HepG2 (cell line): ENCODE results near the gene MXD1. TPM values are rescaled to one million over a fixed set of nuclear protein-coding genes. Genes with fewer than 3 reads are reported as not detected.

Experiments used
- ATAC-seq: fragments of 200-7000 bp; cut with Tn5 transposase; 3 replicates; pipeline ENCODE4 v1.9.1; 2020; ENCODE audit warnings: mild to moderate bottlenecking, moderate library complexity
- BruUV-seq: library from RNA; stranded (reverse); fragments of 400-500 nt; replicated peaks from 2 replicates; lab custom pipeline; 2021; lab: Mats Ljungman, UMichigan
- CTCF ChIA-PET: fragments of 300-600 bp; formaldehyde crosslinking; extraction: SDS; loops from one replicate; lab custom pipeline; 2021; ENCODE audit warnings: low total read pairs, inconsistent platforms, low intra/inter-chr PET ratio; lab: Yijun Ruan, JAX
- POLR2A ChIA-PET: fragments of 350-600 bp; sonication (Branson Sonifier 250); formaldehyde crosslinking; loops from one replicate; lab custom pipeline; 2020; ENCODE audit warnings: antibody characterized with exemption, inconsistent platforms; lab: Yijun Ruan, JAX
- DNase-seq: peaks from one replicate; pipeline ENCODE4 v3.0.0-alpha.2; 2015; ENCODE audit warnings: low spot score
- FAIRE-seq: peaks from 3 replicates; lab custom pipeline; 2011; peaks lifted over from hg19 to GRCh38; lab: Jason Lieb, UNC
- H2AFZ ChIP-seq: one replicate; pipeline ENCODE4 v1.6.1; 2011; ENCODE audit warnings: low read length, inconsistent platforms
- H3K27ac ChIP-seq: fragments of 300-600 bp; 3 replicates; pipeline ENCODE4 v1.8.0; 2011; ENCODE audit warnings: mixed run types, mild to moderate bottlenecking, mixed read lengths, low read length, inconsistent platforms; ENCODE audit not compliant: insufficient read depth; ENCODE audit errors: extremely low read length
- H3K27me3 ChIP-seq, 2 experiments: fragments of 200-600 bp in 1 of 2; 2 replicates in 1 of 2; 3 replicates in 1 of 2; pipeline versions ENCODE4 v1.6.0 to v1.8.0; 2011; ENCODE audit warnings: low read length in 2 of 2, mild to moderate bottlenecking in 2 of 2, moderate library complexity in 2 of 2, inconsistent platforms in 1 of 2; ENCODE audit not compliant: insufficient read depth in 2 of 2, control insufficient read depth in 1 of 2
- H3K36me3 ChIP-seq, 2 experiments: fragments of 200-600 bp in 1 of 2; replicated peaks in 1 of 2; 2 replicates in 1 of 2; 3 replicates in 1 of 2; pipeline versions ENCODE4 v1.5.1 to v1.8.0; 2011; ENCODE audit warnings: low read length in 2 of 2, inconsistent platforms in 1 of 2; ENCODE audit not compliant: insufficient read depth in 2 of 2, control insufficient read depth in 1 of 2
- H3K4me1 ChIP-seq: 2 replicates; pipeline ENCODE4 v1.5.1; 2012; ENCODE audit warnings: low read length, inconsistent platforms; ENCODE audit not compliant: insufficient read depth
- H3K4me2 ChIP-seq: 2 replicates; pipeline ENCODE4 v1.6.0; 2011; ENCODE audit warnings: low read depth, low read length, inconsistent platforms
- H3K4me3 ChIP-seq, 3 experiments: fragments of 200-600 bp in 1 of 3; sonication (generic), shearing (Covaris generic) in 1 of 3; replicated peaks in 1 of 3; 2 replicates each; pipeline ENCODE4 v1.5.1; 2011 to 2016; ENCODE audit warnings: low read length in 3 of 3, inconsistent platforms in 2 of 3, low read depth in 2 of 3, mild to moderate bottlenecking in 2 of 3, control low read depth in 1 of 3, mixed read lengths in 1 of 3; ENCODE audit not compliant: insufficient read depth in 1 of 3
- H3K79me2 ChIP-seq: one replicate; pipeline ENCODE4 v1.6.1; 2011; ENCODE audit warnings: low read length, inconsistent platforms; ENCODE audit not compliant: insufficient read depth
- H3K9ac ChIP-seq: 2 replicates; pipeline ENCODE4 v1.6.0; 2011; ENCODE audit warnings: mild to moderate bottlenecking, low read depth, low read length, inconsistent platforms; ENCODE audit not compliant: insufficient read depth
- H3K9me3 ChIP-seq: 2 replicates; pipeline ENCODE4 v1.5.1; 2012; ENCODE audit warnings: mild to moderate bottlenecking, low read length
- H4K20me1 ChIP-seq: 2 replicates; pipeline ENCODE4 v1.6.0; 2011; ENCODE audit warnings: inconsistent platforms, mild to moderate bottlenecking, low read length, moderate library complexity; ENCODE audit not compliant: insufficient read depth
- ATF1 ChIP-seq: IDR thresholded peaks from 2 replicates; pipeline ENCODE4 v1.6.1; 2016; ENCODE audit warnings: mild to moderate bottlenecking, control low read depth
- ELF4 ChIP-seq: sonication (generic); formaldehyde crosslinking; IDR thresholded peaks from 2 replicates; pipeline ENCODE4 v1.5.0; 2020; ENCODE audit warnings: missing genetic modification reagents, mild to moderate bottlenecking, moderate library complexity, borderline replicate concordance
- KDM5A ChIP-seq: fragments of 200-600 bp; sonication (generic); IDR thresholded peaks from 2 replicates; pipeline ENCODE4 v1.7.0; 2018; ENCODE audit warnings: antibody characterized with exemption, mild to moderate bottlenecking, low read length, borderline replicate concordance
- PAF1 ChIP-seq: IDR thresholded peaks from 2 replicates; pipeline ENCODE4 v1.6.1; 2016; ENCODE audit warnings: missing genetic modification reagents, missing compliant biosample characterization
- TCF7 ChIP-seq: sonication (generic); IDR thresholded peaks from 2 replicates; pipeline ENCODE4 v1.6.1; 2016; ENCODE audit warnings: antibody characterized with exemption, low read depth
- USF2 ChIP-seq, 2 experiments: sonication (generic) in 1 of 2; formaldehyde crosslinking in 1 of 2; IDR thresholded peaks; 2 replicates each; pipeline versions ENCODE4 v1.5.1 to v1.6.1; 2011 to 2020; ENCODE audit warnings: borderline replicate concordance in 1 of 2, low read depth in 1 of 2, low read length in 1 of 2, mild to moderate bottlenecking in 1 of 2, missing genetic modification reagents in 1 of 2, moderate library complexity in 1 of 2
- ZBTB38 ChIP-seq: sonication (generic); formaldehyde crosslinking; IDR thresholded peaks from 2 replicates; pipeline ENCODE4 v1.5.1; 2020; ENCODE audit warnings: mild to moderate bottlenecking, missing genetic modification reagents
- ZNF30 ChIP-seq: sonication (generic); formaldehyde crosslinking; IDR thresholded peaks from 2 replicates; pipeline ENCODE4 v1.5.0; 2020; ENCODE audit warnings: mild to moderate bottlenecking, missing genetic modification reagents
- ZNF430 ChIP-seq: sonication (generic); formaldehyde crosslinking; IDR thresholded peaks from 2 replicates; pipeline ENCODE4 v1.9.0; 2021; ENCODE audit warnings: mild to moderate bottlenecking, missing genetic modification reagents
- ZNF446 ChIP-seq: sonication (generic); formaldehyde crosslinking; IDR thresholded peaks from 2 replicates; pipeline ENCODE4 v1.5.0; 2020; ENCODE audit warnings: mild to moderate bottlenecking, missing genetic modification reagents
- ZNF512B ChIP-seq: sonication (generic); formaldehyde crosslinking; IDR thresholded peaks from 2 replicates; pipeline ENCODE4 v1.5.1; 2020; ENCODE audit warnings: missing genetic modification reagents, mild to moderate bottlenecking, borderline replicate concordance
- WGBS: methylation state at CpG from one replicate; pipeline ENCODE4 v1.1.6; 2017; ENCODE audit warnings: low lambda C conversion rate; 5-methylcytosine and 5-hydroxymethylcytosine counted together
- in situ Hi-C: cut with HindIII; loops from 2 replicates; pipeline ENCODE4 v1.10.0; 2017; ENCODE audit warnings: low pct_unique_long_range_greater_than_20kb; ENCODE audit not compliant: extremely low pct_ligation_motif_present
- intact Hi-C: fragments of 100-400 bp; cut with micrococcal nuclease; formaldehyde crosslinking; loops from one replicate; pipeline ENCODE4 v1.10.0; 2022; ENCODE audit not compliant: unreplicated experiment
- polyA plus RNA-seq, 8 experiments: library from polyadenylated mRNA; depleted of rRNA in 3 of 8; stranded (reverse) in 7 of 8; unstranded in 1 of 8; fragments of >200 nt; fragmentation: Illumina TruSeq in 4 of 8; extraction: Trizol in 4 of 8; gene quantifications; 2 replicates each; pipeline versions ENCODE4 v1.2.1 to v1.2.3, GENCODE V29; 2011 to 2016; ENCODE audit warnings: low read depth in 4 of 8, missing spikeins in 1 of 8, mixed read lengths in 1 of 8; ENCODE audit not compliant: insufficient read depth in 1 of 8
- total RNA-seq, 5 experiments: library from RNA; depleted of rRNA; stranded (reverse); fragments of >200 nt; fragmentation: Illumina TruSeq; extraction: Trizol; gene quantifications; 2 replicates each; pipeline ENCODE4 v1.2.3, GENCODE V29; 2016; ENCODE audit warnings: low read depth in 1 of 5

Gene MXD1
- total and polyA plus RNA-seq, 2 of the 13 experiments (the other 11 are each of a cell fraction or from before 2014, with no cell fraction given) = 6.4 to 14.9 TPM

GRCh38 chr2:69985216-69985615, 70.3 kb downstream of the MXD1 start:
- no TSS peak for BruUV-seq
- no peaks in the 10 kb centered on the region for H3K36me3 ChIP-seq
- 95% methylated on average over 3 of the region's 3 CpGs for WGBS
- intact Hi-C loops = no loop called here
- H3K27ac ChIP-seq = no peak overlapping the region
- H4K20me1 ChIP-seq = no peaks in the 10 kb centered on the region
- no peak overlapping the region for H3K4me2 ChIP-seq
- H3K9ac ChIP-seq = no peak overlapping the region
- POLR2A ChIA-PET = interaction anchor here (0.7 kb wide), 1 partner anchor 71 kb away, joined by 3 read pairs; no protein-coding TSS in a partner anchor
- CTCF ChIA-PET = no interaction called here
- FAIRE-seq = no peak
- peaks cover 9% of the 10 kb centered on the region for H3K4me1 ChIP-seq
- in situ Hi-C loops = no loop called here
- TF ChIP-seq ATF1 (CRISPR knock-in tag) (no peak), ZNF512B (CRISPR knock-in tag) (no peak), KDM5A (no peak), PAF1 (CRISPR knock-in tag) (no peak), USF2 (IDR thresholded peaks at IDR 0.05; ENCODE audit: low read depth, low read length) (no peak), USF2 (CRISPR knock-in tag; IDR thresholded peaks at IDR 0.05; ENCODE audit: borderline replicate concordance) (no peak), ZNF446 (CRISPR knock-in tag) (no peak), ELF4 (CRISPR knock-in tag) (no peak), ZNF430 (no peak), ZNF30 (no peak), ZBTB38 (CRISPR knock-in tag) (no peak), TCF7 (no peak)
- no peaks in the 10 kb centered on the region; a peak in 1 of 5 replicates for H3K27me3 ChIP-seq
- H2AFZ ChIP-seq = no peak overlapping the region
- ATAC-seq = no peak
- no peaks in the 10 kb centered on the region for H3K79me2 ChIP-seq
- no peak for DNase-seq
- H3K9me3 ChIP-seq = no peaks in the 10 kb centered on the region
- H3K4me3 ChIP-seq = no peak overlapping the region
